ENCODE measurements around the gene BBS1.
"Not testable (repeated sequence)": the region's sequence is repeated elsewhere in the genome, so short reads cannot be mapped to it uniquely, and the experiment has no call there.

Gene BBS1

GRCh38 chr11:66510271-66510989 lies at the start of gene BBS1:
Gene BBS1, plus strand, starts transcription at chr11:66510635. Its CDS starts 25 bp downstream, at chr11:66510660.
- DNase-seq: peak; percentile 46

GRCh38 chr11:66462010-66462409 lies 48.4 kb upstream of the BBS1 start:
- DNase-seq: no peak

- no peak for DNase-seq
These were observed 47.5 kb upstream of the BBS1 start for GRCh38 chr11:66462911-66463310.

- not testable (repeated sequence) for DNase-seq
These were observed 46.3 kb upstream of the BBS1 start for GRCh38 chr11:66464116-66464515.

GRCh38 chr11:66464916-66465315 lies 45.5 kb upstream of the BBS1 start:
- no peak for DNase-seq

- DNase-seq: no peak
These were observed 44.8 kb upstream of the BBS1 start for GRCh38 chr11:66465373-66466224.

- DNase-seq: peak; percentile 90
These were observed 44.0 kb upstream of the BBS1 start, which contains the start of gene PELI3 for GRCh38 chr11:66466225-66467033. Gene PELI3, plus strand, starts transcription at chr11:66466905. Its CDS starts 1,224 bp downstream, at chr11:66468129.

- peak; percentile 35 for DNase-seq
These were observed 43.3 kb upstream of the BBS1 start for GRCh38 chr11:66467034-66467659.

GRCh38 chr11:66467756-66468155 lies 42.7 kb upstream of the BBS1 start:
- peak; percentile 11 for DNase-seq

GRCh38 chr11:66468691-66469090 lies 41.7 kb upstream of the BBS1 start:
- no peak for DNase-seq

GRCh38 chr11:66469441-66469840 lies 41.0 kb upstream of the BBS1 start:
- DNase-seq: no peak

GRCh38 chr11:66470015-66470414 lies 40.4 kb upstream of the BBS1 start:
- no peak for DNase-seq

- no peak for DNase-seq
These were observed 39.3 kb upstream of the BBS1 start for GRCh38 chr11:66471142-66471541.

GRCh38 chr11:66472054-66472453 lies 38.4 kb upstream of the BBS1 start:
- no peak for DNase-seq

- no peak for DNase-seq
These were observed 37.3 kb upstream of the BBS1 start for GRCh38 chr11:66473167-66473566.

GRCh38 chr11:66473608-66474515 lies 36.6 kb upstream of the BBS1 start:
- DNase-seq: no peak

- DNase-seq: no peak
These were observed 34.9 kb upstream of the BBS1 start for GRCh38 chr11:66475349-66476172.

GRCh38 chr11:66476173-66476840 lies 34.1 kb upstream of the BBS1 start:
- no peak for DNase-seq

- no peak for DNase-seq
These were observed 33.6 kb upstream of the BBS1 start for GRCh38 chr11:66476841-66477251.

All from NCI-H1436 (cell line).